ENCODE results near the gene MROH2A.

Gene MROH2A, protein sequence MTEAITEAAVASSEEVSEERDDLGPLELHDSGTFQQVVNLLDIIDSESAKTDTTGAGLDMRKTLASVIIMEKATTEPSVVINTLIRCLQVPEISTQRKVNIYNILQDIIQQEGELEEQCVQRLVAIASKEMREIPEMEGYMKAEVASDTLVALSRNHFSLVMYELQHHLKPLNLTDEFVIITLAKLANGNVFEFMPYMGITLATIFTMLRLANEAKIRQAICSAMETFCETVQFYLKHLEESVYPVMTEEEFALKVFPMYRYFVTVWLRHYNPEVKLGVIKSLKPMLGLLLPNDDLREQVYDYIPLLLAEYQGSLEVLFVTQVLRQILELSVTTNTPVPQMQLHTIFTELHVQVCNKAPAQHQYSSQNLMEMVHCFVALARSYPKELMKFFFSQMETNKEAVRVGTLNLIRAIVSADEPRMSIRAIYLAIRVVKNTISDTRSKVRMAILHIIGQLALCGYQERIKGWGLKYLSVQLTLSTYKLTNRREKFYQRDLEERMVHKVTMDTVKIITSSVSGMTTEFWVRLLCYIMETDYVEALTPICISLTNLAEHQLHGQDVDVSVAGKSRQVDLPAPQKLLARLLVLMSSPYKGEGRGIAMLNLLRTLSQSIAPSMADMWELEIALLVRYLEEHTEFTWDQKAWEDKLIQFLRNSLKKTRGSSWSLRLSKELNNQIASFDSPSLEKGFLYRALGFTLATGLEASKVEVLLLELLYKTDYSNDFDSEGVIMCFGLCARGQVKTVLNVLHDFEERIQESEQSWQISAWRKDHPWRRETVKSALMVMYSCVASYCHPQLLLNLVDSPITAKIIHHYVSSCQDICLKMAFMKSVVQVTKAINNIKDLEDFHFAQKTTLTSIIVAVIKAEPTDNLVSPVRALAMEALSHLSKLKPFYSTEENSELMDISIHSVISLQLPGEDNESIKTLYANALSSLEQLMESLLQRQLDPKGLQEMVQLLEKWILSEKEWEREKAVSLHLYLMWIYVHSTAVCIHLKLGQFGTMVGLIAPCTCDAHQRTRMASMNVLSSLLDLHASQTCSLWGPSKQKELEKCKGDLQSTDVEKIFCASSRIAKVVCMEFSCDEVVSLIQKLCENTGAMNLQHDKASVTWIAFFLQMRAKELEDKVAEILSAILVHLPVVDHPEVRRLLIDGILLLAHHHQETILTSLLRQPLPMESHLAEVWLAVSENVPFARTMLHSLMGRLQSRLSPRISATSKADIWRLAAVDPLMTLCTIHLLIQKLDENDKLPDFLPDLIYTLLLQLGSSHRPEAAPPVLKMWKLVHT (N-terminal part only)

DNA sequence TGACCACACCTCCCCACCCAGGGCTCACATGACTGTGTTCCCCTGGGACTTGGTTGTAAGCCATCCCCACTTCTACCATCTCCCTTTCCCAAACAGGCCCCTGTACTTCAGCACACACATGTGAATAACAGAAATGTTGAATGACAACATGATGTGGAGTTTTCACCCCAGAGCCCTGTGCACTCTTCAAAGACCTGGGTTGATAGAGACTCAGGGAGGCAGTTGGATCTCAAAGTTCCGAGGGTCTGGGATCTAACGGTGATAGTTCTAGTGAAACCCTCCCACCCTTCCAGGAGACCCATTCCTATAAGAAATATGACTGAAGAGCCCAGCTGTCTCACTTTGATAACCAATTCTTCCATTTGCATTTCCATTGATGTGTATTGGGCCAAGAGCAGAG lies at the start of gene MROH2A:
Gene MROH2A (plus strand): TSS at position 301 of the 400 bp plus-strand sequence. CDS start 1,029 bp downstream, outside the sequence.
- TF ChIP-seq, protein P1, sequence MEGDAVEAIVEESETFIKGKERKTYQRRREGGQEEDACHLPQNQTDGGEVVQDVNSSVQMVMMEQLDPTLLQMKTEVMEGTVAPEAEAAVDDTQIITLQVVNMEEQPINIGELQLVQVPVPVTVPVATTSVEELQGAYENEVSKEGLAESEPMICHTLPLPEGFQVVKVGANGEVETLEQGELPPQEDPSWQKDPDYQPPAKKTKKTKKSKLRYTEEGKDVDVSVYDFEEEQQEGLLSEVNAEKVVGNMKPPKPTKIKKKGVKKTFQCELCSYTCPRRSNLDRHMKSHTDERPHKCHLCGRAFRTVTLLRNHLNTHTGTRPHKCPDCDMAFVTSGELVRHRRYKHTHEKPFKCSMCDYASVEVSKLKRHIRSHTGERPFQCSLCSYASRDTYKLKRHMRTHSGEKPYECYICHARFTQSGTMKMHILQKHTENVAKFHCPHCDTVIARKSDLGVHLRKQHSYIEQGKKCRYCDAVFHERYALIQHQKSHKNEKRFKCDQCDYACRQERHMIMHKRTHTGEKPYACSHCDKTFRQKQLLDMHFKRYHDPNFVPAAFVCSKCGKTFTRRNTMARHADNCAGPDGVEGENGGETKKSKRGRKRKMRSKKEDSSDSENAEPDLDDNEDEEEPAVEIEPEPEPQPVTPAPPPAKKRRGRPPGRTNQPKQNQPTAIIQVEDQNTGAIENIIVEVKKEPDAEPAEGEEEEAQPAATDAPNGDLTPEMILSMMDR (IDR thresholded peaks at IDR 0.05) = no peak

DNA sequence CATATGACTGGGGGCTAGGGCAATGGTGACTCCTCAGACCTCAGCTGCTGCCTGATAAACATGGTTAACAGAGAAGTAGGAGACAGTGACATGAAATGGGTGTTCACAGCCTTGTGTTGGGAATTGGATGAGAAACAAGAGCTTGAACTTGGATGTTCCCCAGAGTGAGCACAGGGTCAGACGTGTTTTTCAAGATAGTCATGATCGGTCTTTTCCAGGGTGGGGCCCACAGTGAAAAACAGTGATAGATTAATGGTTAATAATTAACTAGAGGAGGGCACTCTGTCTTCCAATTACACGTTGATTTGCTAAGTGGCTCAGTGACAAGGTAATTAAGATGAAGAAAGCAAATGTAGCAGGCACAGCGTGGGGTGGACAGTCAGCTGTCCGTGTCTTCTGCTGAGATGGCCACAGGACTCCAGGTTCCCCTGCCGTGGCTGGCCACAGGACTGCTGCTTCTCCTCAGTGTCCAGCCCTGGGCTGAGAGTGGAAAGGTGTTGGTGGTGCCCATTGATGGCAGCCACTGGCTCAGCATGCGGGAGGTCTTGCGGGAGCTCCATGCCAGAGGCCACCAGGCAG lies 49.3 kb upstream of the MROH2A start, which contains the start of gene UGT1A3:
Gene UGT1A3 (plus strand): TSS at position 320 of the 579 bp plus-strand sequence. CDS start 85 bp downstream, at position 405.
- TF ChIP-seq, protein P1 (IDR thresholded peaks at IDR 0.05) = no peak

DNA sequence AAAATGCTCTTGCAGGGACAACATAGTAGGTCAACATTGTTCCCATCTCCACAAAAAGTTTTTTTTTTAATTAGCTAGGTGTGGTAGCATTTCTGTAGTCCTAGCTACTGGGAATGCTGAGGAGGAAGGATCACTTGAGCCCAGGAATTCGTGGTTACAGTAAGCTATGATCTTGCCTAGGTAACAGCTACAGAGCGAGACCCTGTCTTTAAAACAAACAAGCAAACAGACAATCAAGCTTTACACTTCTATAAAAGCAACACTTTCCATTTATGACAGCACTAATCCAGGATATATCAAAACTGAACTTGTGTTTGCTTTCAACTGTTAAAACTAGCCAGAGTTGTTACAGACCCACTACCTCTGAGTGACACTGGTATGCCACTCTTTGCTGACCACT lies 37.3 kb upstream of the MROH2A start:
- TF ChIP-seq, protein P1 (IDR thresholded peaks at IDR 0.05) = no peak

DNA sequence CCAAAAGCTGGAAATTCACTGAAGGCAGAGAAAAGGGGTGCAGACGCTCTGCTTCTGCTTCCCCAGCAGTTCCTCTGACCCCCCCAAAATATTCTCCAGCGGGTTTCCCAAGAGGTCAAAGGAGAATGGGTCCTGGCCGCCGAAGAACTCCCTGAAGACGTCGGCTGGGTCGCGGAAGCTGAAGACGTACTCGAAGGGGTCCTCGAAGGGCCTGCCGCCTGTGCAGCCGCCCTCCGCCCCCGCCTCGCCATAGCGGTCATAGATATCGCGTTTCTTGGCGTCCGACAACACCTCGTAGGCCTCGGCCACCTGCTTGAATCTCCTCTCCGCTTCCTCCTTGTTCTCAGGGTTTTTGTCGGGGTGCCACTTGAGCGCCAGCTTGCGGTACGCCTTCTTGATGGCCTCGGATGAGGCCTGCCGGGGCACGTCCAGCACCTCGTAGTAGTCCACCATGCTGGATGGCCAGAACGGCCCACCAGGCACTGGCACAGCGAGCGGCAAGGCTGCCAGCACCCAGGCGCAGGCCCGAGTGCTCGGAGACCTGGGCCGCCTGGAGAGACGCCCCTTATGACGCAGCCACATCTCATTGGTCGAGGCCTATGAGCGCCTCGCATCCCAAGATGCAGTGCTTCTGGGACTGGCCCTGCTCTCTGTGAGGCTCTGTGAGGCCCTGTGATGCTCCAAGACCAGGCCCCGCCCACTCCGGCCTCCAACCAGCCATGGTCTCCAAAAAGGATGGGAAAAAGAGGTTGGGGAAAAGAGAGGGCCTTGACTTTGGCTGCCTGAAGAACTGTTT lies 34.5 kb upstream of the MROH2A start:
- TF ChIP-seq, protein P1 (IDR thresholded peaks at IDR 0.05) = no peak

DNA sequence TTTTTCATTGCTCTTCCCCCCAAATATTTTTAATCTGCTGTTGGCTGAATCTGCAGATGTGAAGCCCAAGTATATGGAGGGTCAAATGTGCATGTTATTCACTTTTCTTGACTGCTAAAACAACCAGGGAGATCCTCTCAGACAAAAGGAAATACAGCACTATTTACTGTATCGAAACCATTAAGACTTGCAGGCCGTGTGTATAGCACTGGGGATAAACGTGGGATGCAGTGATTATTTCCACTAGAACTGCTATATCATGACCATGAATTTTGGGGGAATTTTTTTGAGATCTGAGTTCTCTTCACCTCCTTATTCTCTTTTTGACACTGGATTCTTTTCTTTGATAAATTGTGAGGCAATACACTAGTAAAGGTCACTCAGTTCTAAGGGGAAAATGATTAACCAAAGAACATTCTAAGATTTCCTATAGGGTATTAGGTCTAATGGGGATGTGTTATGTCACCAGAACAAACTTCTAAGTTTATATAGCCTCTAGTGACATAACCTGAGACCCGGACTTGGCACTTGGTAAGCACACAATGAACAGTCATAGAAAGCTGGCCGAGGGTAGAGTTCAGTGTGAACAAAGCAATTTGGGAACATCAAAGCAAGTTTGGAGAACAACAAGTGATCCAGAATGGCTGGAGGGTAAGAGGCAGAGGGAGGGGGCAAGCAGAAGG lies 32.9 kb upstream of the MROH2A start:
- TF ChIP-seq, protein P1 (IDR thresholded peaks at IDR 0.05) = no peak

DNA sequence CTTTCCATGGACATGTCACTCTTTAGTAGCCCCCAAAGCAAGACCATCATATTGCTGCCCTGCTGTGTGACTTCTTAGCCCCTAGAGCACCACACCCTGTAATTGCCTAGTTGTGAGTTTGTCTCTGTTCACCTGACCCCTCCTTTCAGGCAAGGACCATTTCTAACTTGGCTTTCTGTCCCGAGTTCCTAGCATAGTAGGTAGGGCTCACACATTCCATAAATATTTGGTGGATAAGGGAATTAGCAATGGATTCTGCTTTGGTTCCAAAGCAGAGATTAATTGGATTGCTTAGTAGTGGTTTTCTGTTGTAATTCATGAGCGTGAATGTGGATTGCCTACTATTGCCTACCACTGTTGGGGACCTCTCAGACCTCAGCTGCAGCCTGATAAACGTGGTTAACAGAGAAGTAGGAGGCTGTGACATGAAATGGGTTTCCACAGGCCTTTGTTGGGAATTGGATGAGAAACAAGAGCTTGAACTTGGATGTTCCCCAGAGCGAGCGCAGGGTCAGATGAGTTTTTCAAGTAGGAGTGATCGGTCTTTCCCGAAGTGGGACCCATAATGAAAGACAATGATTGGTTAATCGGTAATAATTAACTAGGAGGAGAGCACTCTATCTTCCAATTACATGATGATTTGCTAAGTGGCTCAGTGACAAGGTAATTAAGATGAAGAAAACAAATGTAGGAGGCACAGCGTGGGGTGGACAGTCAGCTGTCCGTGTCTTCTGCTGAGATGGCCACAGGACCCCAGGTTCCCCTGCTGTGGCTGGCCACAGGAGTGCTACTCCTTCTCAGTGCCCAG lies 31.5 kb upstream of the MROH2A start:
- TF ChIP-seq, protein P1 (IDR thresholded peaks at IDR 0.05) = no peak
